ENCODE results near the gene LSP1.
"Not testable (repeated sequence)": the region's sequence is repeated elsewhere in the genome, so short reads cannot be mapped to it uniquely, and the experiment has no call there.

The LSP1 gene

GRCh38 chr11:1879342-1879940, 26.6 kb downstream of the LSP1 start:
- DNase-seq: no peak

GRCh38 chr11:1879941-1880720, 27.2 kb downstream of the LSP1 start:
- DNase-seq: no peak

GRCh38 chr11:1880746-1881441, 28.0 kb downstream of the LSP1 start:
- no peak for DNase-seq

- no peak for DNase-seq
Observed at GRCh38 chr11:1881442-1882264, 28.8 kb downstream of the LSP1 start.

GRCh38 chr11:1882265-1883238, 29.7 kb downstream of the LSP1 start:
- peak; percentile 65 for DNase-seq

- no peak for DNase-seq
Observed at GRCh38 chr11:1883346-1884302, 30.7 kb downstream of the LSP1 start.

DNA sequence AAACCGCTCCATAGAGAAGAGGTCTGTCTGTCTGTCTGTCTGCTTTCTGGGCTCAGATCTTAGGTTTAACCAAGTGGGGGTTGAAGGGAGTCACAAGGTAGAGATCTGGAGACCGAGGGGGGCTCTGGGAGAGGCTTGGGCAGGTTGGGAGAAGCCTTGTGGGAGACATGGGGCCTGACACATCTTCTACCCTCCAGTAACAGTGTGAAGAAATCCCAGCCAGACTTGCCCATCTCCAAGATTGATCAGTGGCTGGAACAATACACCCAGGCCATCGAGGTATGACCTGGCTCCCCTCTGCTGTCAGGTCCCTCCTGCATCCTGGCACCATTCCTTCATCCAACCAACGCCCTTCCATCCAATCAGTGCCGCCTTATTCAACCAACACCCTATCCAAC, 31.4 kb downstream of the LSP1 start:
- no peak for DNase-seq

- not testable (repeated sequence) for DNase-seq
Observed at GRCh38 chr11:1886551-1886950, 33.7 kb downstream of the LSP1 start.

GRCh38 chr11:1887451-1888346, 34.8 kb downstream of the LSP1 start:
- DNase-seq: no peak

DNA sequence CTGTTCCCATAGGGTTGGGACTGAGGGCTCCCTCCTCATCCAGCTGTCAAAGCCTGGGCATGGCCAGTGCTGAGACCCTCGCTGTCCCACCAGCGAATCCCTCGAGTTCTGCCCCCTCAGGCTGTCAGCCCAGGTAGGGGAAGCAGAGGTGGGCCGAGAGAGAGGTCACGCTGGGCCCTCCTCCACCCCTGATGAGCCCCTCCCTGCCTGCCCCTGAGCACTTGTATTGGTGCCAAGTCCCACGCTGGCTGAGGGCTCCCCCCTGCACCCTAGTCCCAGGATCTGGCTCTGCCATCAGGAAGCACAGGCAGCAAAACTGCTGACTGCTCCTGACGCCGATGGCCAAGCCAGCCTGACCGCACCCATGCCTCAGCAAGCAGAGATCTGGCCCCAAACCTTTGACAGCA, 35.5 kb downstream of the LSP1 start:
- no peak for DNase-seq

DNA sequence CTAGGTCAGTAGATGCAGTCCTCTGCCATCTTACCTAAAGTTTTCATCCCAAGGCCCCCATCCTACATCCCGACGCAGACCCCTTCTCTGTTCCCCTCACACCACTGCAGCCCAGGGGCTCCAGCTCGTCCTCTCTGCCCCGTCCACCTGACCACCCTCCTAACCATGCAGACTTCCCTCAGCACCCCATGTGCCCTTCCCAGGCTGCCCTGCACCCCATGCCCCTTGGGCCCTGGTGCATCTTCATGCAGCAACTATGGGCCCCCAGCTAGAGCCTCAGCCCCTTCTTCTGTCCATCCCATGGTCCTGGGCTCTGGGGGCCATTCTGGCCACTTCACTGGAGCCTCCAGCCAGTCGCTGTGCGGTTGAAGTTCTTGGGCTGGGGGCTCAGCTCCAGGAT, 35.9 kb downstream of the LSP1 start:
- no peak for DNase-seq

DNA sequence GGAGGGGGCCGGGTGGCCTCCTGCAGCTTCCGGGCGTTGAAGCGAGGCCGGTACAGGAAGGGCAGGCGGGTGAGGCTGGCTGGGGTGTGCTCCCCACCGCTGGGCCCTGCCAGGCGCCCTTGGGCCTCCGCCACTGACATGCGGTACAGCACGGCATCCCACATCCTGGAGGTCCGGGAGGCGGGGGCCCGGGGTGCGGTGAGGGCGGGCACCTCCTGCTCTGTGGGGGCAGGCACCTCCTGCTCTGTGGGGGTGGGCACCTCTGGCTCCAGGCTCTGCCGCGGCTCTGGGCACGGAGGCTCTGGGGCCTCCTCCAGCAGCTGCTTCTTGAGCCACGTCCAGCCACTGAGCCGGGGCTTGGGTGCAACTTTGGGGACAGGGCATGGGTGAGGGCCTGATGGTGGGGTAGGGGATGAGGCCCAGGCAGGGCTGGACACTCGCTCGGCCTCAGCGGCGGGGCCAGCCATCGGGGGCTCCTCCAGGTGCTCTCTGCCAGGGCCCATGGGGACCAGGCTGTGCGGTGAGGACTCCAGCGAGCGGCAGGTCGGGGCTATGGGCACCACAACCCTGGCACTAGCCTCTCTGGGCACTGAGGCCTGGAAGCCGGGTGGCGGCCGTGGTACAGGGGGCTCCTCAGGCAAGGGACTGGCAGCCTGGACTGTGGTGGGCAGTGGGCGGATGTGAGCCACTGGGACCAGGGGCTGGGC, 36.5 kb downstream of the LSP1 start:
- peak; percentile 84 for DNase-seq

DNA sequence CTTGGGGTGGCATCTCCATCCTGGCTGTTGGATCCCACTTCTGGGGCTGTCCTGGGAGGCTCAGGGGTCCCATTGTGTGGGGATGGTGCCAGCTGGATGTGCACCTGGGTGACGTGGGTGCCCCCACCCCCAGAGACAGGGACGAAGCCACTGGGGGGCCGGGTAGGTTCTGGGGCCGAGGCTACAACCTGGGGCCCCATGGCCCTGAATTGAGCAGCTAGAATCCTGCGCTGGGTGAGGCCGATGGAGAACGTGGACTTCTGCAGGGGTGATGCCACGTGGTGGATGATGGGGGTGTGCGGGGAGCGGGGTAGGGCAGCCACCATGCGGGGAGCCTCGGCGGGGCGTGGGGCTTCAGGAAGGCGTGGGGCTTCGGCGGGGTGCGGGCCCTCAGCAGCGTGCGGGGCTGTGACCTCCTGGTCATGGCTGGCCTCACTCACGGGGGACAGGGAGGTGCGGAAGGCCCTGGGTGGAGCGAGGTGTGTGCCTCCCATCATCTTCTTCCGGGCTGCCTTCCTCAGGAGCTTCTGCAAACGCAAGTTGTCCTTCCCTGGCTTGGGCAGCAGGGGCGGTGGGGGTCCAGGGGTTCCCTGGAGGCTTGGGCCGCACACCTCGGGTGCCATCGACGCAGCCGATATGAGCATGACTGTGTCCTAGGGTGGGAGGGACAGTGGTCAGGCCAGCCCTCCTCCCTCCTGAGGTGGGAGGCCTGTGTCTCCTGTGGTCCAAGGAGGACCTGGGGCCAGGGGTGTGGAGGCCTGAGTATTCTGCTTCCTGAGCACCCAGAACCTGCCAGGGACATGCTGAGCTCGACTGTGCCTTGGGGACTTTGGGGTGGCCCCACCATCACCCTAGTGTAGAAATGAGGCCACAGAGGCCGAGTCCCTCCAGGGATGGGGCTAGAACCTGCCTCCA, 37.3 kb downstream of the LSP1 start:
- DNase-seq: no peak

DNA sequence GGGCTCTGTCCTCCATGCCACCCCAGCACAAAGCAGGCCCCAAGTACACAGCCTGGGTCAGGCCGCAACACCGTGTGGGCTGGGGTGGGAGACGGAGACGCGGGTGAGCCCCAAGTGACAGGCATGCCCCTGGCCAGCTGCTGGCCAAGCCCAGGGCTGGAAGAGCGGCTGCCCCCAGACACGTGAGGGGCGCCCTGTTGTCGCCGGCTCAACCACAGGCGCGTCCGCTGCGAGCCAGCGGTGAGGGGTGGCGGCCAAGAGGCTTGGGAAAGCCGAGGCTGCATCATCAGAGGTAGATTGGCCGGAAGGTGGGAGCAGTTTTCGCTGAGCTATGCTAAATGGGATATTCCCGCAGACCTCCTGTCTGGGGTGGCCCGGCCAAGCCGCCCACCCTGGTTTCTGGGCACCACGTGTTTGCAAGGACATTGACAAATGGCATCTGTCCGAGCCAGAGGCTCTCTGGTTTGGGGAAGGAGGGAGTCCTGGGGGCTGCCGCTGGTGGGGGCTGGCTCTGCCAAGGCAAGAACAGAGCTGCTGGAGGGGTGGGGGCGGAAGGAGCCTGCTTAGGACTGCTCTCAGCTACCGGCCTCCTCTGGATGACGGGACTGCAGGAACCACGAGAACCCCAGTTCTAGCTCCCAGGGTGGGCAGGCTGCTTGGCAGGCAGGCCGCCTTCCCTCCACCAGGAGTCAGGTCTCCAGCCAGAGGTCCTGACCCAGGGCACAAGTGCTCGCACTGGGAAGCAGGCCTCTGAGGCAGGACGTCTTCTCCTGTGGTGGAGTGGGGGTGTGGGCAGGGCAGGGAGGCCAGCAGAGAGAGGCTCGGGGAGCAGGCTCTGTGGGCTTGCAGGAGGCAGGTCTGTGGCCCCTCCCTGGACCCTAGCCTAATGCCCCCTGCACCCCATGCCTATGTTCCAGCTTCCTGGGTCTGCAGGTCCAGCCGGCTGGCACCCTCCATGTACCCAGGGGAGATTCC, 38.3 kb downstream of the LSP1 start:
- no peak for DNase-seq

- DNase-seq: no peak
Observed at GRCh38 chr11:1891831-1892115, 38.9 kb downstream of the LSP1 start, which contains the start of gene PRR33. TSS of gene PRR33 (minus strand) at chr11:1891895. CDS start at chr11:1890584, 1,311 bp downstream.

GRCh38 chr11:1892116-1892515, 39.2 kb downstream of the LSP1 start:
- no peak for DNase-seq

GRCh38 chr11:1892558-1892957, 39.7 kb downstream of the LSP1 start:
- no peak for DNase-seq

All from central memory CD4-positive, alpha-beta T cell (primary cell).